Stimulated activated CD4-positive, alpha-beta T cell treated with anti-CD3 and anti-CD28 coated beads, TNF-alpha, amount 100 ng/mL, for 1 hour (primary cell): ENCODE data around the gene RABEP2.
"Not testable (repeated sequence)": the region's sequence is repeated elsewhere in the genome, so short reads cannot be mapped to it uniquely, and the experiment has no call there.

Experiments used
- DNase-seq, 3 donors: peaks; one replicate each; pipeline ENCODE4 v3.0.0-alpha.2; 2020; ENCODE audit warnings: low read depth in 3 of 3, low spot score in 1 of 3

RABEP2 gene

DNA sequence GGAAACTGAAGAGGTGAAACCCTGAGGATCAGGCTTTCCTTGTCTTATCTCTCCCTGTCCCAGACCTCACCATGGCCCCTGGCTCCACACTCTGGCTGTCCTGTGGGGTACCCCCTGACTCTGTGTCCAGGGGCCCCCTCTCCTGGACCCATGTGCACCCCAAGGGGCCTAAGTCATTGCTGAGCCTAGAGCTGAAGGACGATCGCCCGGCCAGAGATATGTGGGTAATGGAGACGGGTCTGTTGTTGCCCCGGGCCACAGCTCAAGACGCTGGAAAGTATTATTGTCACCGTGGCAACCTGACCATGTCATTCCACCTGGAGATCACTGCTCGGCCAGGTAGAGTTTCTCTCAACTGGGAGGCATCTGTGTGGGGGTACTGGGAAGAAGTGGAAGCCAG lies 8.1 kb upstream of the RABEP2 start:
- DNase-seq, result no peak

DNA sequence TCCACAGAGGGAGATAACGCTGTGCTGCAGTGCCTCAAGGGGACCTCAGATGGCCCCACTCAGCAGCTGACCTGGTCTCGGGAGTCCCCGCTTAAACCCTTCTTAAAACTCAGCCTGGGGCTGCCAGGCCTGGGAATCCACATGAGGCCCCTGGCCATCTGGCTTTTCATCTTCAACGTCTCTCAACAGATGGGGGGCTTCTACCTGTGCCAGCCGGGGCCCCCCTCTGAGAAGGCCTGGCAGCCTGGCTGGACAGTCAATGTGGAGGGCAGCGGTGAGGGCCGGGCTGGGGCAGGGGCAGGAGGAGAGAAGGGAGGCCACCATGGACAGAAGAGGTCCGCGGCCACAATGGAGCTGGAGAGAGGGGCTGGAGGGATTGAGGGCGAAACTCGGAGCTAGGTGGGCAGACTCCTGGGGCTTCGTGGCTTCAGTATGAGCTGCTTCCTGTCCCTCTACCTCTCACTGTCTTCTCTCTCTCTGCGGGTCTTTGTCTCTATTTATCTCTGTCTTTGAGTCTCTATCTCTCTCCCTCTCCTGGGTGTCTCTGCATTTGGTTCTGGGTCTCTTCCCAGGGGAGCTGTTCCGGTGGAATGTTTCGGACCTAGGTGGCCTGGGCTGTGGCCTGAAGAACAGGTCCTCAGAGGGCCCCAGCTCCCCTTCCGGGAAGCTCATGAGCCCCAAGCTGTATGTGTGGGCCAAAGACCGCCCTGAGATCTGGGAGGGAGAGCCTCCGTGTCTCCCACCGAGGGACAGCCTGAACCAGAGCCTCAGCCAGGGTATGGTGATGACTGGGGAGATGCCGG lies 7.5 kb upstream of the RABEP2 start:
- DNase-seq, result no peak

DNA sequence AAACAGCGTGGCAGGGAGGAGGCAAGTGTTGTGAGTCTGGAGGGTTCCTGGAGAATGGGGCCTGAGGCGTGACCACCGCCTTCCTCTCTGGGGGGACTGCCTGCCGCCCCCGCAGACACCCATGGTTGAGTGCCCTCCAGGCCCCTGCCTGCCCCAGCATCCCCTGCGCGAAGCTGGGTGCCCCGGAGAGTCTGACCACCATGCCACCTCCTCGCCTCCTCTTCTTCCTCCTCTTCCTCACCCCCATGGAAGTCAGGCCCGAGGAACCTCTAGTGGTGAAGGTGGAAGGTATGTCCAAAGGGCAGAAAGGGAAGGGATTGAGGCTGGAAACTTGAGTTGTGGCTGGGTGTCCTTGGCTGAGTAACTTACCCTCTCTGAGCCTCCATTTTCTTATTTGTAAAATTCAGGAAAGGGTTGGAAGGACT lies 6.8 kb upstream of the RABEP2 start, which contains the start of gene CD19:
CD19 (plus strand) TSS at position 171 of the 425 bp plus-strand sequence; CDS start at position 201, 30 bp downstream.
- no peak for DNase-seq

DNA sequence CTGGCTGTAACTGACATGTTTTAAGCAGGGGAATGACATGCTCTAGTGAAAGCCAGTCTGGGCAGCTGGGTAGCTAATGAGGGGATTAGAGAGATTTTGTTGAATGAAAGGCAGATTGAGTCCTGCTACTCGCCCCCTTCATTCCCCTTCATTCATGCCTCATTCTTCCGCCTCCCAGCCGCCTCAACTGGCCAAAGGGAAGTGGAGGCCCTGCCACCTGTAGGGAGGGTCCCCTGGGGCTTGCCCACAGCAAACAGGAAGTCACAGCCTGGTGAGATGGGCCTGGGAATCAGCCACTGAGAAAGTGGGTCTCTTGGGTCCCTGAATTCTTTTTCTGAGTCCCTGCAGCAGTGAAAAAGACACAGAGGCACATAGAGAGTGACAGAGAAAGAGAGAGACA lies 5.6 kb upstream of the RABEP2 start:
- DNase-seq, result no peak

DNA sequence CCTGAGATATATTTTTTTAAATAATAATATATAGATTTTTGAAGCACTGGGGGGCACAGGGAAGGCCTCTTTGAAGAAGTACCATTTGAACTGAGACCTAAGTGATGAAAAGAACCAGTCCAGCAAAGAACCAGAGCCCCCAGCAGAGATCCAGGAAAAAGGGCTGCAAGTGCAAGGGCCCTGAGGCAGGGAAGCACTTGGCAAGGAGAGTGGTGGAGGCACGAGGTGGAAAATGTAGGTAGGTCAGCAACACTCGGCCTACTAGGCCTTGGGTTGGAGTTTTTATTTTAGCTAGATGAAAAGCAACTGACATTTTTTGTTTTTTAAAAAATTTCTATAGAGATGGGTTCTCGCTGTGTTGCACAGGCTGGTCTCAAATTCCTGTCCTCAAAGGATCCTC lies 5.2 kb upstream of the RABEP2 start:
- DNase-seq, result no peak

DNA sequence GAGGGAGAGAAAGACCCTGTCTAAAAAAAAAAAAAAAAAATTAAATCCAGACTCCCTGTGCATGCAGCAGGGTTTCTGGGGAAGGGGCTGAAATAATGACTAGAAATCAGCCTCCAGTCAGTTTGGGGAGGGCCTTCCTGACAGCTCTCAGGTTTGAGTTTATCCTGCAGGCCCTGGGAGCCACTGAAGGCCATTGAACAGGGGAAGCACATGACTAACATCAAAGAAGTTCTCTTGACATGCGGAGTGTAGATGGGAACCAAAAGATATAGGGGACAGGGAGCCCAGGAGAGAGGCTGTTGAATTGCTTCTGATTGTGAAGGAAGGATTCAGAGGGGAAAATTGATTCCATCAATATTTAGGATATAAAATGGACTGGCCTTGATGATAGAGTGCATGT lies 2.8 kb upstream of the RABEP2 start:
- no peak for DNase-seq

DNA sequence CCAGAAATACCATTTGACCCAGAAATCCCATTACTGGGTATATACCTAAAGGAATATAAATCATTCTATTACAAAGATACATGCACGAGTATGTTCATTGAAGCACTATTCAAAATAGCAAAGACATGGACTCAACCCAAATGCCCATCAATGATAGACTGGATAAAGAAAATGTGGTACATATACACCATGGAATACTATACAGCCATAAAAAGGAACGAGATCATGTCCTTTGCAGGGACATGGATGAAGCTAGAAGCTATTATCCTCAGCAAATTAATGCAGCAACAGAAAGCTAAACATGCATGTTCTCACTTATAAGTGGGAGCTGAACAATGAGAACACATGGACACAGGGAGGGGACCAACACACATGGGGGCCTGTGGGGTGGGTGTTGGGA lies 1.2 kb upstream of the RABEP2 start:
- DNase-seq, result not testable (repeated sequence)

DNA sequence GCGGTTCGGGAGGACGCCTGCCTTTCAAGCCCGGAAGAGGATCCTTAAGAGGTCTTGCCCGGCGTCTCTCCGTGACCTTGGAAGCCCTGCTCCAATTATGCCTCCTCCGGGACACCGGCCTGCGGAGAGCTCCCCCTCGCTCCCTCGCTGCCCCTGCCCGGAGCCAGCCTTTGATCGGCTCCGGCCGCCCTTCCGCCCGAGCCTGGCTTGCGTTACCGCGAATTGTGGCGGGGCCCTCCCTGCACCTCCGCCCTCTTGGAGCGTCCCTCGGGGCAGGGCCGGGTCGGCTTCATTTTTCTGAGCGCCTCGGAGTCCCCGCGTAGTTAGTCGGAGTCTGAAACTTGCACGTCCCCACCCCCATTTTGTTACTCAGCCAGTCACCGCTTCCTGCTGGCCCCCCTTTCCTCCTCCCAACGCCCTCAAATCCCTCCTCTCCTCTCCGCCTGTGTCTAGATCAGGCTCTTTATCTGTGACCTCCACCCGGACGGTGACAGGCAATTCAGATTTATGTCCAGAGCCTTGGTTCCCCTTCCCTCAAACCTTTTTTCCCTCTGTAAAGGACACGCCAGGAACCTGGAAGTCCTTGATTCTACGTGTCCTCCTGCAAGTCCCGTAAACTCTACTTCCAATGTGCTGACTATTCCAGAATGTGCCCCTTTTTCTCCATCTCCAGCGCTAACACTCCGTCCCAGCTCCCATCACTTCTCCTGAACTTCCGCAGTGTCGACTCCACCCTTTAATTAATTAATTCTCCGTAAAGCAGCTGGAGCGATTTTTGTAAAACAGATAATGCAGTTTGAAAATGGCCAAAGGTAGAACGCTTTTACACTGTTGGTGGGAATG lies 569 bp upstream of the RABEP2 start:
- peak; percentile 52 to 58 (median 54) for DNase-seq

DNA sequence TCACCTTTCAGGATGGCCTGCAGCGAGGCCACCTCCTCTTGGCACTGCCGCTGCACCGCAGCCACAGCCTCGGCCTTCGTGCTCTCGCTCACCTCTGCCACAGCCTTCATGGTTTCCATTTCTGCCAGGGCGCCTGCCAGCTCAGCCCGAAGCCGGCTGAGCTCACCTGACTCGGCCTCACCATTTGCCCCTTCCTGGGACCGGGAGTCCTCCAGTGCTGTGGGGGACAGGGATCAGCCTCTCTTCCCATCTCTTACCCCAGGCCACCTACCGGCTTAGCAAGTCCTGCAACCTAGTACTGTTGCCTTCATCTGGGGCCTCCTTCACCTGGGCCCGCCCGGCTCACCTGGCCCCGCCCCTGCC lies 658 bp downstream of the RABEP2 start:
- no peak for DNase-seq

DNA sequence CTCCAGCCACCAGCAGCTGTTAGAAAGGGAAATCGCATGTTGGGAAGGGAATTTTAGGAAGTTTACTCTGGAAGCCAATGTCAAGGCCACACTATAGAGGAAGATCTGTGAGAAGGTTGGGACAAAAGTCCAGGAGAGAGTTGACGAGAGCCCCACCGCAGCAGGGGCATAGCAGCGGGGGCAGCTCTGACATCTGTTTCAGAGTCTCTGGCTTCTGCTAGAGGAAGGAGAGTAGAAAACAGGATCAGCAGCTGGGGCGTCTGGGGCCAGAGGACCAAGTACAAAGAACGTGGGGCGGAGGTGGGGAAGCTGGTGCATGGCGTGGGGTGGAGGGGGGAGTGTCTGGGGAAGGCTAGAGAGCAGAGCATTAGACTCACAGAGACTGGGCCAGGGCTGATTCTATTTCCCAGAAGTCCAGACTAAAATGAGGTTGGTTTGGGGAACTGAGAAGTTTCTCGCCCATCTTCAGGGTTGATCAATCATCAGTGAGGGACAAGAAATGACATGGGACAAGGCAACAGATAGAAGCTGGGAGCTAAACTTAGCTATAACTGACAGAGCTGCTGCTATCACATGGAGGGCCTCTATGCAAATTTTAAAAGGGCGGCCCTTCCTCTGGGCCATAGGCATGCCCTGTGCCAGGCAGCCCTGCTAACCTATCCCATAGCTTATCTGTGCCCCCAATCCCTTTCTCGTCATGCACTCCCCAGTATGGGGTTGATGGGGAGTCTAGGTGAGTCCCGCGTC lies 1.2 kb downstream of the RABEP2 start:
- DNase-seq, result no peak

DNA sequence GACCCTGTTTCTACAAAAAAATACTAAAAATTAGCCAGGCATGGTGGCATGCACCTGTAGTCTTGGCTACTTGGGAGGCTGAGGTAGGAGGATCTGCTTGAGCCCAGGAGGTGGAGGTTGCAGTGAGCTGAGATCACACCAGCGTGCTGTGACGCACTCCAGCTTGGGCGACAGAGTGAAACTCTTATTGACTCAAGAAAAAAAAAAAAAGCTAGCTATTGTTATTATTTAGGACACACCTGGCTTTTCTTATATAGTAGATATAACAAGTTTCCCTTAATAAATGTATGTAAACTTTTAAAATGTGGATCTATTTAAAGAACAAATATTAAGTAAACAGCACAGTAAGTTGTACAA lies 1.8 kb downstream of the RABEP2 start:
- DNase-seq, result no peak

DNA sequence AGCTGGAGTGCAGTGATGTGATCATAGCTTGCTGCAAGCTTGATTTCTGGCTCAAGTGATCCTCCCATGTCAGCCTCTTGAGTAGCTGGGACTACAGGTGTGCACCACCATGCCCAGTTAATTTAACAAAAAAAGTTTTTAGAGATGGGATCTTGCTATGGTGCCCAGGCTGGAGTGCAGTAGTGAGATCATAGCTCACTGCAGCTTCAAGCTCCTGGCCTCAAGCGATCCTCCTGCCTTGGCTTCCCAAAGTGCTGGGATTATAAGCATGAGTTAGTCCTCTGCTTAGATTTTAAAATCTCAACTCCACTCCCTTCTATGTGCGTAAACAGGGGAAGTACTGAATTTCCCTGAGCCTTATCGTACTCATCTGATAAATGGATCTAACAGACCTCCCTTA lies 6.3 kb downstream of the RABEP2 start:
- DNase-seq, result no peak

DNA sequence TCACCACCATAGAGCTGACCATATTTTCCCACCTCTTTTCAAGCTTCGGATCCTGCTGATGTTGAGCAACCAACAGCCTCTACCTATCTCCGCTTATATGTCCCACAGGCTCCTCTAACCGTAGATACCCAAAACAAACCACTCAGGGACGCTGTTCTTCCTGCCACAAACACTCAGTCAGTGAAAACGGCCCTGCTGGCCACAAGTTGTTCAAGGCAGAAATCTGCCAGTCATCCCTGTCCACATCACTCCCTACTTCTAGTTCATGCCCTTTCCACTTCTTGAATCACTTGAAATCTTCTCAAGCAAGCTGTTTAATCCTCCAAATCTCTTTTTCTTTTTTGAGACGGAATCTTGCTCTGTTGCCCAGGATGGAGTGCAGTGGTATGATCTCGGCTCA lies 7.9 kb downstream of the RABEP2 start:
- DNase-seq, result no peak

DNA sequence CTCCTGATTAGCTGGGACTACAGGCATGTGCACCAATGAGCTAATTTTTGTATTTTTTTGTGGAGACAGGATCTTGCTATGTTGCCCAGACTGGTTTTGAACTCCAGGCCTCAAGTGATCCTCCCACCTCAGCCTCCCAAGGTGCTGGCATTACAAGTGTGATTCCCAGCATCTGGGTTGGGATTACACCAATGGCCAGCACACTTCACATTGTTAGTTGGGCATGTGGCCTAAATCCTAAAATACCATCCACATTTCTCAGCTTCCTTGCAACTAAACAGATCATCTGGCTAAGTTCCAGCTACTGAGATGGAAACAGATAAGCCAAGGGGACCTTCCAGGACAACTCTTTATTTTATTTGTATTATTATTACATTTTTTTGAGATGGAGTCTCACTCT lies 9.9 kb downstream of the RABEP2 start:
- no peak for DNase-seq

DNA sequence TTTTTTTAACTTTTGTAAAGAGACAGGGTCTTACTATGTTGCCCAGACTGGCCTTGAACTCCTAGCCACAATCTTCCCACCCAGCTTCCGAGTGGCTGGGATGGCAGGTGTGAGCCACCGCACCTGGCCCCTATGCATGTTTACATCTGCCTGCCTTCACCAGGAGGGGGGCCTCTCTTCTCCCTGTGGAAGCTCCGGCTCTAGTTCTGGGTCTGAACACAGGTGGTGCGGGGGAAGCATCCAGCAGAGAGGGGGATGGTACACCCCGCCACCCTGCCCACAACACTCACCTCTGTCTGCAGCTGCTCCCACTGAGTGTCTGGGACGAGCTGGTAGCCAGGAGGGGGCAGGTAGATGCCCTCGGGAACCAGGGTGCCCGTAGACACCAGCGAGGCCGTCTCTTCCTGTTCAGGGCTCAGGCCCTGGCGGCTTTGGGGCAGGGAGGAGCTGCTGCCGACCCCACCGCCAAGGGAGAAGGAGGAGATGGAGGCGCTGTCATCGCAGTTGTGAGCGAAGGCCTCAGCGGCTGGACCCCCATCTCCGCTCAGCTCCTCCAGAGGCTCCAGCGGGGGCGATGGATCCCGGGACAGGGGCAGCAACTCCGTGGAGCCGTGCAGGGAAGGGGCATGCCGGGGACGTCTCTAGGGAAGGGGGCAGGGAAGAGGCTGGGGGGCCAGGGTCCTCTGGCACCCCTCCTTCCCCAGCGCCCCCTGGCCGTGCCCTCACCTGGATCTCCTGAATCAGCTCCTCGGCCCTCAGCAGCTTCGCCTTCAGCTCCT lies 10.9 kb downstream of the RABEP2 start:
- no peak for DNase-seq

DNA sequence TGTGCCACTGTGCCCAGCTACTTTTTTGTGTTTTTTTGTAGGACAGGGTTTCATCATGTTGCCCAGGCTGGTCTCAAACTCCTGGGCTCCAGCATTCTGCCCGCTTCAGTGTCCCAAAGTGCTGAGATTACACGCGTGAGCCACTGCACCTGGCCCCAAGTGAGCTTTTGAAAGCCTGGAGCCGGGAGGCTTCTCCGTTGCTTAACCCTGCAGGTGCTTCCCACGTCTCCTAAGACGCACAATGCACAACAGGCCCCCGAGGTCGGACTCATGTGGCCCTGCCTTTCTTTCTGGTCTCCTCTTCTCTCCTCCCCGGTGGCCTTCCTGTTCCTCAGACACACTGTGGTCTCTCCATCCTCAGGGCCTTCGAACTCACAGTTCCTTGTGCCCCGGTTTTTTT lies 12.5 kb downstream of the RABEP2 start:
- DNase-seq, result no peak

DNA sequence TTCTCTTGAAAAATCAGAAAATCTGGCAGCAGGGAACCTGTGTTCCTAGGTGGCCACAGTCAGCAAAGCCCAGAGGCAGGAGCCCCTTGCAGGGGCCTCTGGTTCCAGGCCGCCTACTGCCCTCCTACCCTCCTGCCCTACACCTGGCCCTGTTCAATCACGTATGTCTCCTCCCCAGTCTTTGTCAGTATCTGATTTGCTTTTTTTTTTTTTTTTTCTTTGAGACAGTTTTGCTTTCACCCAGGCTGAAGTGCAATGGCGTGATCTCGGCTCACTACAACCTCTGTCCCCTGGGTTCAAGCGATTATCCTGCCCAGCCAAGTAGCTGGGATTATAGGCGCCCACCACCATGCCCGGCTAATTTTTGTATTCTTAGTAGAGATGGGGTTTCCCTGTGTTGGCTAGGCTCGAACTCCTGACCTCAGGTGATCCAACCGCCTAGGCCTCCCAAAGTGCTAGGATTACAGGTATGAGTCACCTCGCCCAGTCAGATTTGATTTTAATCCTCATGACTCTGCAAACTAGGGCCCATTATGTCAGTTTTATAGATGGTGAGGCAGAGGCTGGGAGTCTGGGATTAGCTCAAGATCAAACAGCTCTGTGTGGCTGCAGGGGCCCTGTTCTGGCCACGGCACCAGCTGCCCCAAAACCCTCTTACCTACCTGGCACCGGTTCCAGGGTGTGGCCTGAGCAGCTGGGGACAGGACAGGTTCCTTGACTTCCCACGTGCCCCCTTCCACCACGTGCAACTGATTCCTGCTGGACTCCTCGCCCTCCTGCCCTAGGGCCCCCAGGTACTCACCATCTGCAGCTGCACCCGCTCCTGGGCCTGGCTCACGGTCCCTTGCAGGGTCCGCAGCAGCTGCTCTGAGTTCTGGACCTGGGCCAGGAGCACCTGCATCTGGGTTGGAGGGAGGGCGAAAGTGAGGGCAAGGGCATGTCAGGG lies 14.7 kb downstream of the RABEP2 start:
- no peak for DNase-seq

DNA sequence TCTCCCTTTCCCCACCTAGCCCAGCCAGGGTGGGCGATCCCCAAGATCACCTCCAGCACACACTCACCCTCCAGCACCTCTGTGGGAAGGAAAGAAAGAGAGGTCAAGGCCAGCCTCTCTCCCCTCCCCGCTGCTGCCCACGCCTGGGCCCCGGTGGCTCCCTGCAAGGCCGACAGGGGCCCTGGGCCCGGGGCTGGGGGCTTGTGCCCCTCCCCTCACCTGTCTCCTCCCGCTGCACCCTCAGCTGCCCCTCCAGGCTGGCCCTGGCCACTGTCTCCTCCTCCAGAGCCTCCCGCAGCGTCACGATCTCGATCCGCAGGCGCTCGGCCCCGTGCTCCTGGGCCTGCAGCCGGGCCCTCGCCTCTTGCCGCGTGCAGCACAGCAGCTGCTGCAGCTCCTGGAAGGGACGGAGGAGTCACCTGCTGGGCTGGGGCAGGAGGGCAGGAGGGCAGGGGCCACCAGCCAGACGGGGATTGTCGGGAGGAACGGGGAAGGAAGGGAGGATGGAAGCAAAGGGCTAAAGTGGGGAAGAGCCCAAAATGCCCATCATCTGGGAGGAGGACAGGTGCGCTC lies 19.2 kb downstream of the RABEP2 start:
- DNase-seq, result no peak

DNA sequence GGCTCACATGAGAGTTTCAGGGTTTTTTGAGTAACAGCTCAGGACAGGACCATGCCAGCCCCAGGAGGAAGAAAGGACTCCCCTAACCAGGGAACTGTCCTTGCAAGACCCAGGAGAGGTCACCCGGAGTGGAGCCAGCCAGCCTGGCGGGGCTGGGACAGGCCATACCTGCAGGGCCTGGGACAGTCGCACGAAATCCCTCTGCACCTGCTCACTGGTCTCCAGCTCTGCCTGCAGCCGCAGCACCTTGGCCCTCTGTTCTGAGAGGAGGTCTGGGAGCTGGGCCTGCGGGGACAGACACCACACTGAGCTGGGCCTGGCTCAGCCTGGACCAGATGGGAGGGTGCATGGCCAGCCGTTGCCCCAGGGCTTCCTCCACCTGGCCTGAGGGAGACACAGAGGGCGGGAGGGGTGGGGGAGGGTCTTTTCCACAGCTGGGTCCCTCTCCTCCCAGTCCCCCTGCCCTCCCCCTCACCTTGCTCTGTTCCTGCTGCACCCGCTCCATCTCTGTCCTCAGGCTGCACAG lies 19.7 kb downstream of the RABEP2 start:
- DNase-seq, result no peak
